GM10847 (cell line): ENCODE results near the gene SLFN11.

Source experiments
- POLR2A ChIP-seq: IDR thresholded peaks from 2 replicates; pipeline ENCODE4 v1.6.1; 2011; ENCODE audit not compliant: insufficient read length; ENCODE audit errors: extremely low read depth

SLFN11 gene

DNA sequence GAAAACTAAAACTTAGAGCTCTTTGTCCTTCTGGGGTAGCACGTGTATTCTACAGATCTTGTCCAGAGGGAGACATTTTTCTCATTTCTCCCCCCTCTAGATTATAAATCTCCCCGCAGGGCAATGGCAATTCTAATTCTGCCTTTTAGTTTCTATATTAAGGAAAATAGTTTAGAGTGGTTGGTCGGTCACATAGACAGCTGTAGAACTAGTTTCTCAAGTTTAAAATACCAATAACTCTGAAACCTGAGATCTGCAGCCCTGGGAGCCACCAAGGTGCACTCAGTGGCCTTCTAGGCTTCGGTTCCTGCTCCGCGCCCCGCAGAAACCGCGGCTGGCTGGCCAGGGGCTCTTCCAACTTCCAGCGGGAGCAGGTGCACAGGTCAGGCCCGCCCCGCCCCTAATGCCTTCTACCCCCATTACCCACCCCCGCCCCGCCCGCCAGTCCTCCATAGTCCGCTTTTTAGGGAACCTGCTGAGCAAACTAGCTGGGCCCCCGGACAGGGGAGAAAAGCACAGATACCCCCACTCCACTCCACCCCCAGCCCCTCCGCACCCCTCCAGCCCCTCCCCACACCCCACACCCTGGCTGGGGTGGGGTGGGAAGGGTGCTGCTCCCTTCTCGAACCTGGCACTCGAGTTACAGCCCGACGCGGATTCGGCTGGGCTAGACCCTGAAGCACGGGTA is 431 bp downstream of the SLFN11 start:
- TF ChIP-seq POLR2A = no peak

DNA sequence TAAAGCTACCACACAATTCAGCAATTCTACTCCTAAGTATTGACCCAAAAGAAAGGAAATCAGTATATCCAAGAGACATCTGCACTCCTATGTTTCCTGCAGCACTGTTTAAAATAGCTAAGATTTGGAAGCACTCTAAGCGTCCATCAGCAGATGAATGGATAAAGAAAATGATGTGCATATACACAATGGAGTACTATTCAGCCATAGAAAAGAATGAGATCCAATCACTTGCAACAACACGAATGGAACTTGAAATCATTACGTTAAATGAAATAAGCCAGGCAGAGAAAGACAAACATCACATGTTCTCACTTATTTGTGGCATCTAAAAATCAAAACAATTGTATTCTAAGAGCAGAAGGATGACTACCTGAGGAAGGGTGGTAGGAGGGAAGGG is 1.5 kb downstream of the SLFN11 start:
- TF ChIP-seq POLR2A = no peak

DNA sequence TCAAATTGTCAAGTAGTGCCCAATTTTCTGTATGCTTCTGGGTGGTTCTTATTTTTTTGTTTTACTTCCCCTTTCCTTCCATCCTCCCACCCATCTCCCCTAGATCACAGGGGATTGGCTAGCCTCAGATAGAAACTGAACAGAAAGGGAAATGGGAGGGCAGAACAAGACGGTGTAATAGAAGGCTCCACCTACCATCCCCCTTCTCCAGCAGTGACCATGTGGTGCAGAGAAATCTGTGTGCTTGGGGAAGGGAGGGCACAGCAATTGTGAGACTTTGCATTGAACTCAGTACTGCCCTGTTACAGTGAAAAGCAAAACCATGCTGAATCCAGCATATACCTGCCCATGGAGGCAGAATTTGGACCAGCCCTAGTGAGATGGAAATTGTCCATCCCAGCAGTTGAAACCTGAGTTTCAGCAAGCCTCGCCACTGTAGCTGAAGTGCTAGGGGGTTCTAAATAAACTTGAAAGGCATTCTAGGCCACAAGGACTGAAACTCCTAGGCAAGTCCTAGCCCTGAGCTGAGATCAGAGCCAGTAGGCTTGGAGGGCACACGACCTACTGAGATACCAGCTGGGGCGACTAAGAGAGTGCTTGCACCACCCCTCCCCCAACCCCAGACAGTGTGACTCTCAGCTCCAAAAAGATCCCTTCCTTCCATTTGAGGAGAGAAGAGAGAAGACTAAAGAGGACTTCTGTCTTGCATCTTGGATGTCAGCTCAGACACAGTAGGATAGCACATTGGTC is 5.2 kb downstream of the SLFN11 start:
- TF ChIP-seq POLR2A = no peak

DNA sequence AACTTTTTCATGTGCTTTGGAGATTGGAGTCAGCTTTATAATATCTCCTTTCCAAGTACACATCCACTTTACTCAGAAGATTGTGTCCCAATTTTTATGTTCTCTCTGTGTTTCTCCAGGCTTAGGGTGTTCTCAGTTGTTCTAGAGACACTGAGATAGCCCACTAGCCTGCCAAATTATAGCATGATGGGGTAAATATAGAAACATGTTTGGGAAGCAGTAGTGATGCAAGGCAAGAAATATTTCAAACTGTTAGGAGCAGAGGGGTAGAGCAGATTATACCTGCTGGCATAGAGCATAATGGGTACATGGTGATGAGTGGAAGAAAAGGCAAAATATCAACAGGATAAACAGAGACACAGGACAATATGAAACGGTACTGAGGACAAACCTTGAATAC is 12.4 kb downstream of the SLFN11 start:
- TF ChIP-seq POLR2A = no peak

DNA sequence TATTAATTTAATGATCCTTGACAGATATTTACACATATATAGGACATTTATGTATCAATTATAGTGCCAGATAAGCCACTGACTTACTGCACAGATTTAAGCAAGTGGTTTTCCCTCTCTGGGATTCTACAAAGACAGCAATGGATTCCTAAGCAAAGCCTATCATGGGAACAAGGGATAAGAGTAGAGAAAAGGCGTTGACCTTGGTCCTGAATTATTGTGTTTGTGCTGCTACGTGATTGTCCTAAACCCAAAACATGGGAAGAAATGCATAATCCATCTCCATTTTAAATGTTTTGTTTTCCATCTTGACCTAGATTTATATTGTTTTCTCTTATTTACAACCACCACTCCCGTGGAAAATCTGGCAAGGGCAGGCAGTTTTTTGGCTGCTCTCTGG is 14.0 kb downstream of the SLFN11 start:
- TF ChIP-seq POLR2A = no peak

DNA sequence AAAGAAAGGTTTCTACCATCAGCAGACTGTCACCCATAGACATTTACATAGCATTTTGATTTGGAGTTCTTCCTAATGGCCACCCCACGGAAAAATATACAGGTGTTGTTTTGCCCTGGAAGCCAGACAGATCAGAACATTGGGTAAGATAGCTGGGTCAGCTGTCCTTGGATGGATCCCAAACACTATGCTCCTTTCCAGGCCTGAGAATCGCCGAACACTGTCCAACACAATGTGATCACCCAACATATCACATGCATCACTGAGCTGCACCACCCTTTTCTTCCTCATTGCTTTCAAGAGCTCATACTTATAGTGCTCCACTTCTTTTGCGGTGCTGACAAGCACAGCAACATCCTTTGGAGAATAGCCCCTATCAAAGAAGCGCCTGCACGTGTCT is 21.1 kb downstream of the SLFN11 start:
- no peak for TF ChIP-seq POLR2A

DNA sequence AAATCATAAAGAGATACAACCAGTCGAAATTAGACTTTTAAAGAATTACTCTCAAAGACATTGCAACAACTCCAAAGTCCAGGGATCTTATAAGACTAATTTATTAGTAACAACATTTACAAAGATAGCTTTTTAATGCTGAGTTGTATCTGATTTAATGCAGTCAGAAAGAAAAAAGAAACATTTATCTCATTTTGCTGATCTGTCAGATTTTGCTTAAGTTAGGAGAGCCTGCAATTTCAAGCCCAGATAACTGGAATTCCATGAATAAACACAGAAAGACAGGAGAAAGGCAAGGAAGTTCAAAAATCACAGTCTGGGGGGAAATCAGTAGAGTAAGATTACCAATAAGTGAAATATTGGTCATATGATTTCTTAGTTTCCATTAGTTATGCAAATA is 22.9 kb downstream of the SLFN11 start:
- no peak for TF ChIP-seq POLR2A

DNA sequence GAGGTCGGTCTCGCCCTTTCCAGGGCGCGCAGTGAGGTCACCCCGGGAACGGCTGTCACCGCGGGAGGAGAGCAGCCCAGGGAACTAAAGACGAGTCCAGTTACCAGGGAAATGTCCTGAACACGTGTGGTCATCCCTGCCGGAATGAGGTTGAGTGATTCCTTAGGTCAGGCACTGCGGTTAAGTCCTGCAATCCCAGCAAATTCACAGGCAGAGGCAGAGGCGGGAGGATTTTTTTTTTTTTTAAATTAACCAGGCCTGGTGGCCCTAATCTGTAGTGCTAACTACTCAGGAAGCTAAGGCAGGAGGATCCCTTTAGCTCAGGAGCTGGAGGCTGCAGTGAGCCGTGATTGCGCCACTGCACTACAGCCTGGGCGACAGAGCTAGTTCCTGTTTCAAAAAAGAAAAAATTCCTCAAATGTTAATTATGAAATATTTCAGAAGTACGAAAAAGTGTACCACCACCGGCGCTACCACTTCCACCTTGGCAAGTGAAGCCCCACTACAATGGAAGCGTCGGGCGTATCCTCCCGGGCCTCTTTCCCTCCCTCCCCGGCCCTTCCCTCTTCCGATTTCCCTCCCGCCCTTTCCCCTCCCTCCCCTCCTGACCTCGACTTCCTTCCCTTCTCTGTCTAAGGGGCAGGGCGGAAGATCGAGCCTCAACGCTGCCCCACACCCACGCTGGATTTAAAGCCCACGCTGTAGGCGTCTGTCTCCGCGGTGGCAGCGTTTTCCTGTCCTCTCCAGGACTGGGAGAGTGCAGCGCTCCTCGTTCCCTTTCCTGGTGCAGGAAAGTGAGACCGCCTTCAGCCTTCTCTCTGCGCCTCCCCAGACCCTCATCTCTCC is 27.3 kb downstream of the SLFN11 start:
- no peak for TF ChIP-seq POLR2A

DNA sequence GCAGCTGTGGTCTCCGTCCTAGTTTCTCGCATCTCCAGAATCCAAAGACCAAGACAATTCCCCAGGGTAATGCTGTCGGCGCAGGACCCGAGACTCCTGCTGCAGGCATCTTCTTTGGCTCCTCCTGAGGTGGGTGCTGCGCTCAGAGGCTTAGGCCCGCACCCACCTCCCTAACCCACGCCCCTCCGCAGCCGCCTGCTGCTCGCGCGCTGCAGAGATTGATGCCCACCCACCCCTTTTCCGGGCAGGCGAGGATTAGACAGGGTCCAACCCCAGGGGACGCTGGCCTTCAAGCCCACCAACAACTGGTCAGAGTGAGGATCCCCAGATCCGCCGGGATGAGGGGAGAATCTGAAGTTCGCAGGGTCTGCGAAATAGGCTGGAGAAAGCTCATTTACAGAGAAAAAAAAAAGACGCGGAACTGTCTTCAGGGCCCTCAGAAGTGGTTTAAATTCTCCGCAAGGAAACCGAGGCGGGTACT is 27.9 kb downstream of the SLFN11 start:
- no peak for TF ChIP-seq POLR2A

DNA sequence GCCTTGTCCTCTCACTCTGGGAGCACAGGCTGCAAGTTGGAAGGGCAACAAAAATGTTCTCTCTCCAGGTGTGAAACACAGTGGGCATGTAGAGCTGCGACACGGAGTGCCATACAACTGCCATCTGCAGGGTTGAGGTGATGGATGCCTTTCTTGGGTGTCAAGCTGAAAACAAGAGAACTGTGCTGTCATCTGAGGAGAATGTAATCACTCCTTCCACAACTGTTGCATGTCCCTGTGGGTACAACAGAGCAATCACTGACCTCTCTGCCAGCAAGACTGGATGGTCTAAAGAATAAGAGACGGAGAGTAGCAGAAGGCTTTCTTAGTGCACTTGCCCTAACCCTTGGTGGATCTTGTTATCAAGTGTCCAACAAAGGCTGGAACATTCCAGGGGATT is 29.2 kb downstream of the SLFN11 start:
- no peak for TF ChIP-seq POLR2A

DNA sequence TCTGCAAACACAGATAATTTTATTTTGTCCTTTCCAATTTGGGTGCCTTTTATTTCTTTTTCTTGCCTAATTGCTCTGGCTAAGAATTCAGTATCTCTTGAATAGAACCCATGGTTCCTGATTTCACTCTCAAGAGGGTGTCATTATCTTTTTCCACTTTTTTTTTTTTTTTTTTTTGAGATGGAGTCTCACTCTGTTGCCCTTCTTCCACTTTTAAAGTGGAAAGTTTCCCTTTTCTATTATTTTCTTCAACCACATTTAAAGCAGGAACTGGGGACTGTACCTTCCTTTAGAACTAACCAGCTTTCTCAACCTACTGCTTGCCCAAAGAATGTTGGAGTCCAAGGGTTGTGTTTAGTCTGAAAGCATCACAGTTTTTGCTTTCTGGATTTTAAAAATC is 31.1 kb downstream of the SLFN11 start:
- TF ChIP-seq POLR2A = no peak

DNA sequence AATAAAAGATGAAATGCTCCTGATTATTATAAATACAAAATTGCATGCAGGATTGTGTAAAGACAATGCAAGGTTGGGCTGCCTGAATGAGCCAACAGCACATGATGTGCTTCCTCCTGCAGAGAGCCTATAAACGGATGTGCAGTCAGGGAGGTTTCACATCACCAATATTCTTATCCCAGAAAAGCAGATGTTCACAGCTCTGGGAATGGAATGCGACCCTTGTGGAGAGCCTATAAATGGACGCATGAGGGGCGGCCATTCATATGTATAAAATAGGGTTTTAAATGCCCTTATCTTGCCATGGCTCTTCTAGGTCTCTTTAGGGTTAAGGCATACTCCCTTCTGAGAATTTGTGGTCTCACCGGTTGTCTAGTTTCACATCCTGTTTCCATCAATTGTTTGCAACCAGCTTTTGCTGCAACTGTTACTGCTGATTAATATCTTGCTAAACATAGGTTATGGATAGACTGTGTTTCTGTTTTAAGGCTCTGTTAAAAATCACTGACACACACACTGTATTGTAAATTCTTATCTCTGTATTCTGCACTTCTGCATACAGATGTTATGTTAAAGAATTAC is 31.9 kb downstream of the SLFN11 start:
- TF ChIP-seq POLR2A = no peak

DNA sequence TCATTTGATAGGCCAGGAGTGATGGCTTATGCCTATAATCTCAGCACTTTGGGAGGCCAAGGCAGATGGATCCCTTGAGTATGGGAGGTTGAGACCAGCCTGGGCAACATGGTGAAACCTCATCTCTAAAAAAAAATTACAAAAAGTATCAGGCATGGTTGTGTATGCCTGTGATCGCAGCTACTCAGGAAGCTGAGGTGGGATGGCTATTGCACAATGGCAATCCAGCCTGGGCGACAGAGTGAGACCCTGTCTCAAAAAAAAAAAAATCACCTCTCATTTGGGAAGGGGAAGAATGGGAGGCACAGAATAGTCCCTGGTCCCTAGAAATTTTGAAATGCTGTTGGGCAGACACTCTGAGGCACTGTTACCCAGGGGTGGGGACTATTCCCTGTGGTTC is 35.2 kb downstream of the SLFN11 start:
- no peak for TF ChIP-seq POLR2A

DNA sequence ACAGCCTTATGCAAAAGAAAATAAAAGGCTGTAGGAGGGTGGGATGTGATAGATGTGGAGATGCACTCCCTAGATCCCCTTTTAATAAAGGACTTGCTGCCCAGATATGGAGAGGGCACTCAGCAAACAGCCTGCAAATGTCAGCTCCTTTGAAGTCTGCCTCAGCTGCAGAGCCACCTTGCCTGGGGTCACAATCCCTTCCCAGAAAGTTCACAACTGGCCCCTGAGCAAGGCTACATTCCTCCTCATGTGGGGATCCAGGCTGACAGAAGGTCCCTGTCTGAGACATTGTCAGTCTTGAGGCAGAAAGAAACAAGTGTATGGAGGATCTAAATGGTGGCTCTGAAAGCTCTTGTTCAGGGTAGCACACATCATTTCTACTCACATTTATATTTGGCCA is 36.1 kb downstream of the SLFN11 start:
- no peak for TF ChIP-seq POLR2A

DNA sequence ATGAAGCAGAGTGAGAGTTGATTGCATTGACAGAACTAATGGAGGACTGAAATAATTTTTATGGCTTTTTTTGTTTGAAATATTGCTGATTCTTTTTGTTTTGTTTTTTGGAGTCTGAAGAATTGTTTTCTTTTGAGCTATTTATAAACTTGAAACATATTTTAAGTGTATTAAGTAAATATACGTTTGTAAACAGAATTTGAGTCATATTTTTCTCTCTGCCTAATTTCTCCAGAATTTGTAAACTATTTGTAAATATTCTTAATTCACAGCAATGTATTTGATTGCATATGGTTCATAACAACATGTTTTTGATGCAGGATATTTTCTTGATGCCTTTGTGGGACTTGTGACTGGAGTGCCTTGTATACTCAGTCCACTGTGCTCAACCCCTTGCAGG is 50.7 kb downstream of the SLFN11 start:
- TF ChIP-seq POLR2A = no peak

DNA sequence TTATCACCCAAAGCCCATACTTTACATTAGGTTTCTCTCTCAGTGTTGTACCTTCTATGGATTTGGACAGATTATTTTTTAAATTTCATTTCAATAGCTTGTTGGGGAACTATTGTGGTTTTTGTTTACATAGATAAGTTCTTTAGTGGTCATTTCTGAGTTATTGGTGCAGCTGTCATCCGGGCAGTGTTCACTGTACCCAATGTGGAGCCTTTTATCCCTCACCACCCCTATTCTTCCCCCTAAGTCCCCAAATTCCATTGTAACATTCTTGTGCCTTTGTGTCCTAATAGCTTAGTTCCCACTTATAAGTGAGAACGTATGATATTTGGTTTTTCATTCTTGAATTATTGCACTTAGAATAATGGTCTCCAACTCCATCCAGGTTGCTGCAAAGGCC is 57.5 kb downstream of the SLFN11 start:
- no peak for TF ChIP-seq POLR2A

DNA sequence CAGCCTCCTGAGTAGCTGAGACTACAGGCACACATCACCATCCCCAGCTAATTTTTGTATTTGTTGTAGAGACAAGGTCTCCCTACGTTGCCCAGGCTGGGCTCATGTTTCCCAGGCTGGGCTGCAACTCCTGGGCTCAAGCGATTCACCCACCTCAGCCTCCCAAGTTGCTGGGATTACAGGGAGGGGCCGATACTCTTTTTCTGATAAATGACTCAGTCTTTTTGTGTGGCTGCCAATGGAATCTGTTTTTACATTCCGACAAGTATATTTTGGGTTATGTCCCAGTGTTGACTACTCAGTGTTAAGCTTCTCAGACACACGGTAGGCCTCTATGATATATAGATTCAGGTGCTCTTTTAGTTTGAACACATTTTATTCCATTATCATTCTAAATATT is 58.1 kb downstream of the SLFN11 start:
- TF ChIP-seq POLR2A = no peak
